ENCODE results near the gene HYOU1.

GRCh38 chr11:119027561-119028345 lies 29.3 kb downstream of the HYOU1 start:
- TF ChIP-seq CTCF (optimal IDR thresholded peaks at IDR 0.05 in 1 of 3, IDR thresholded peaks at IDR 0.05 in 1 of 3, conservative IDR thresholded peaks at IDR 0.05 in 1 of 3; ENCODE audit: extremely low read depth in 1 of 3, insufficient read depth in 2 of 3, low read length in 3 of 3) (no peak), EZH2 (IDR thresholded peaks at IDR 0.05; ENCODE audit: low read length) (no peak)
